GM12873 (cell line): ENCODE measurements around the gene SND1.

ENCODE experiments used
- CTCF ChIP-seq: IDR thresholded peaks from 2 replicates; pipeline ENCODE4 v1.5.1; 2012; ENCODE audit warnings: low read depth, mild to moderate bottlenecking, moderate library complexity, low read length, control low read depth; ENCODE audit not compliant: insufficient read depth; ENCODE audit errors: missing control alignments

SND1 gene

GRCh38 chr7:127752829-127753228 lies 100.8 kb downstream of the SND1 start:
- no peak for TF ChIP-seq CTCF

GRCh38 chr7:127754457-127754856 lies 102.5 kb downstream of the SND1 start:
- no peak for TF ChIP-seq CTCF

GRCh38 chr7:127755521-127755920 lies 103.5 kb downstream of the SND1 start:
- TF ChIP-seq CTCF, result no peak

- TF ChIP-seq CTCF, result no peak
Measured at GRCh38 chr7:127755965-127756364, 104.0 kb downstream of the SND1 start.

- TF ChIP-seq CTCF, result no peak
Measured at GRCh38 chr7:127758105-127758504, 106.1 kb downstream of the SND1 start.

- no peak for TF ChIP-seq CTCF
Measured at GRCh38 chr7:127758845-127759244, 106.9 kb downstream of the SND1 start.

GRCh38 chr7:127759945-127760421 lies 108.0 kb downstream of the SND1 start:
- TF ChIP-seq CTCF, result no peak
